Hepatocyte (in vitro differentiated cells): ENCODE data around the gene GNAI2. TPM values are rescaled to one million over a fixed set of nuclear protein-coding genes. Genes with fewer than 3 reads are reported as not detected.

ENCODE experiments used
- DNase-seq: peaks from one replicate; pipeline ENCODE4 v3.0.0-alpha.2; 2016; ENCODE audit warnings: low spot score
- H2AFZ ChIP-seq: fragments of 200-600 bp; sonication (generic); 2 replicates; pipeline ENCODE4 v1.6.0; 2016; ENCODE audit warnings: antibody characterized with exemption, mild to moderate bottlenecking
- H3K27ac ChIP-seq: fragments of 200-600 bp; sonication (generic); 2 replicates; pipeline ENCODE4 v1.5.1; 2016; ENCODE audit warnings: mild to moderate bottlenecking
- H3K27me3 ChIP-seq: fragments of 200-600 bp; sonication (generic); 2 replicates; pipeline ENCODE4 v1.6.1; 2016
- H3K36me3 ChIP-seq: fragments of 200-600 bp; sonication (generic); replicated peaks from 2 replicates; pipeline ENCODE4 v1.5.1; 2016; ENCODE audit warnings: low read depth; ENCODE audit not compliant: insufficient read depth
- H3K4me1 ChIP-seq: fragments of 200-600 bp; sonication (generic); 2 replicates; pipeline ENCODE4 v1.5.1; 2016; ENCODE audit warnings: mild to moderate bottlenecking, moderate library complexity; ENCODE audit not compliant: insufficient read depth
- H3K4me2 ChIP-seq: fragments of 200-600 bp; sonication (generic); 2 replicates; pipeline ENCODE4 v1.6.0; 2016
- H3K4me3 ChIP-seq: fragments of 200-600 bp; sonication (generic); 2 replicates; pipeline ENCODE4 v1.5.1; 2016; ENCODE audit warnings: mild to moderate bottlenecking
- H3K79me2 ChIP-seq: fragments of 200-600 bp; sonication (generic); 2 replicates; pipeline ENCODE4 v1.6.0; 2017; ENCODE audit warnings: mild to moderate bottlenecking
- H3K9me2 ChIP-seq: fragments of 200-600 bp; sonication (generic); replicated peaks from 2 replicates; pipeline ENCODE4 v1.6.0; 2017; ENCODE audit warnings: mild to moderate bottlenecking; ENCODE audit not compliant: insufficient read depth
- H3K9me3 ChIP-seq: fragments of 200-600 bp; sonication (generic); 2 replicates; pipeline ENCODE4 v1.5.1; 2016; ENCODE audit warnings: low read depth, mild to moderate bottlenecking
- H4K20me1 ChIP-seq: fragments of 200-600 bp; sonication (generic); 2 replicates; pipeline ENCODE4 v1.6.0; 2016; ENCODE audit warnings: mild to moderate bottlenecking; ENCODE audit not compliant: insufficient read depth, poor library complexity, severe bottlenecking
- CTCF ChIP-seq: fragments of 200-600 bp; sonication (generic); IDR thresholded peaks from 2 replicates; pipeline ENCODE4 v1.5.1; 2016; ENCODE audit warnings: antibody characterized with exemption, mild to moderate bottlenecking; ENCODE audit not compliant: poor library complexity
- EZH2 ChIP-seq: fragments of 200-600 bp; sonication (generic); IDR thresholded peaks from 2 replicates; pipeline ENCODE4 v1.6.1; 2016; ENCODE audit warnings: antibody characterized with exemption, mild to moderate bottlenecking, borderline replicate concordance
- EZH2phosphoT487 ChIP-seq: fragments of 200-600 bp; sonication (generic); IDR thresholded peaks from one replicate; pipeline ENCODE4 v1.6.1; 2018; ENCODE audit warnings: antibody characterized with exemption, mild to moderate bottlenecking, low read depth, moderate library complexity; ENCODE audit not compliant: unreplicated experiment, severe bottlenecking
- WGBS: methylation state at CpG from one replicate; pipeline ENCODE4 v1.1.6; 2016; ENCODE audit warnings: low lambda C conversion rate; ENCODE audit errors: missing lambda C conversion rate; 5-methylcytosine and 5-hydroxymethylcytosine counted together
- polyA plus RNA-seq: library from polyadenylated mRNA; unstranded; fragments of >200 nt; fragmentation: Nextera tagmentation; extraction: Ambion mirVana; gene quantifications from 2 replicates; pipeline ENCODE4 v1.2.1, GENCODE V29; 2016
- total RNA-seq: library from RNA; depleted of rRNA; stranded (reverse); fragments of >200 nt; gene quantifications from 2 replicates; pipeline ENCODE4 v1.2.3, GENCODE V29; 2014

GNAI2 gene
- total and polyA plus RNA-seq, 2 experiments from 2014 or later = 103 to 233 TPM

GRCh38 chr3:50297896-50298725 lies 62.1 kb downstream of the GNAI2 start:
- no peaks in the 10 kb centered on the region for H3K9me2 ChIP-seq
- no peaks in the 10 kb centered on the region for H3K9me3 ChIP-seq
- peaks cover 11% of the 10 kb centered on the region for H3K79me2 ChIP-seq
- H3K4me1 ChIP-seq = peaks cover 18% of the 10 kb centered on the region
- no peak for DNase-seq
- H4K20me1 ChIP-seq = no peaks in the 10 kb centered on the region
- TF ChIP-seq CTCF (no peak), EZH2 (no peak), EZH2phosphoT487 (no peak)
- H2AFZ ChIP-seq = no peak overlapping the region
- no peaks in the 10 kb centered on the region for H3K27me3 ChIP-seq
- WGBS = 59% methylated on average over 9 of the region's 9 CpGs
- H3K27ac ChIP-seq = peak overlapping the region; percentile 88
- no peaks in the 10 kb centered on the region for H3K36me3 ChIP-seq
- H3K4me2 ChIP-seq = peak overlapping the region; percentile 93
- peak overlapping the region; percentile 52 for H3K4me3 ChIP-seq

- H3K79me2 ChIP-seq = peaks cover 11% of the 10 kb centered on the region
- peak within 1 kb of the TSS; percentile 94 for H3K27ac ChIP-seq
- peak within 1 kb of the TSS; percentile 45 for H2AFZ ChIP-seq
- H3K9me3 ChIP-seq = no peaks in the 10 kb centered on the region
- H3K27me3 ChIP-seq = no peaks in the 10 kb centered on the region
- H3K4me1 ChIP-seq = peaks cover 17% of the 10 kb centered on the region
- peak; percentile 100 for DNase-seq
- no peaks in the 10 kb centered on the region for H3K9me2 ChIP-seq
- no peaks in the 10 kb centered on the region for H3K36me3 ChIP-seq
- no peaks in the 10 kb centered on the region for H4K20me1 ChIP-seq
- peak within 1 kb of the TSS; percentile 93 for H3K4me2 ChIP-seq
- 1% methylated on average over 54 of the region's 61 CpGs for WGBS
- TF ChIP-seq EZH2phosphoT487 = no peak
- TF ChIP-seq CTCF = peak; percentile 30
- TF ChIP-seq EZH2 = no peak
- peak within 1 kb of the TSS; percentile 52 for H3K4me3 ChIP-seq
Measured at GRCh38 chr3:50298836-50299637, 63.0 kb downstream of the GNAI2 start, which contains the start of the genes HYAL3 and NAA80. HYAL3 (minus strand) TSS chr3:50299405; CDS start chr3:50295602, 3,803 bp downstream. NAA80 (minus strand) TSS chr3:50299405; CDS start chr3:50297463, 1,942 bp downstream.

GRCh38 chr3:50299638-50299928 lies 63.6 kb downstream of the GNAI2 start:
- H3K79me2 ChIP-seq = peaks cover 11% of the 10 kb centered on the region
- peak overlapping the region; percentile 94 for H3K27ac ChIP-seq
- H3K36me3 ChIP-seq = no peaks in the 10 kb centered on the region
- 3% methylated on average over 12 of the region's 12 CpGs for WGBS
- no peaks in the 10 kb centered on the region for H4K20me1 ChIP-seq
- H3K9me3 ChIP-seq = no peaks in the 10 kb centered on the region
- H2AFZ ChIP-seq = peak overlapping the region; percentile 23
- no peak for DNase-seq
- no peaks in the 10 kb centered on the region for H3K9me2 ChIP-seq
- no peaks in the 10 kb centered on the region for H3K27me3 ChIP-seq
- H3K4me2 ChIP-seq = peak overlapping the region; percentile 79
- H3K4me1 ChIP-seq = peaks cover 17% of the 10 kb centered on the region
- TF ChIP-seq EZH2phosphoT487 (no peak), CTCF (no peak), EZH2 (no peak)
- peak overlapping the region; percentile 5 for H3K4me3 ChIP-seq
